SK-N-SH (cell line): ENCODE results near the gene MARCHF10. TPM values are rescaled to one million over a fixed set of nuclear protein-coding genes. Genes with fewer than 3 reads are reported as not detected.

Source experiments
- CTCF ChIA-PET: fragments of 300-600, 350-600 bp; formaldehyde crosslinking; extraction: SDS; loops from one replicate; lab custom pipeline; 2021; lab: Yijun Ruan, JAX
- POLR2A ChIA-PET: fragments of 350-600 bp; sonication (Branson Sonifier 250); formaldehyde crosslinking; extraction: SDS; loops from one replicate; lab custom pipeline; 2020; ENCODE audit warnings: antibody characterized with exemption, inconsistent platforms; lab: Yijun Ruan, JAX
- DNase-seq: peaks from one replicate; pipeline ENCODE4 v3.0.0; 2012
- H2AFZ ChIP-seq: fragments of 200-600 bp; sonication (generic); 2 replicates; pipeline ENCODE4 v1.8.1; 2016; ENCODE audit warnings: antibody characterized with exemption, mild to moderate bottlenecking, low read depth
- H3F3A ChIP-seq: fragments of 200-600 bp; sonication (generic); replicated peaks from 2 replicates; pipeline ENCODE3; 2016; ENCODE audit warnings: antibody characterized with exemption, mild to moderate bottlenecking; ENCODE audit not compliant: insufficient read depth
- H3K27ac ChIP-seq, 2 experiments: fragments of 200-500 bp in 1 of 2; fragments of 200-600 bp in 1 of 2; sonication (Bioruptor generic) in 1 of 2; sonication (generic), shearing (Covaris generic) in 1 of 2; 2 replicates each; pipeline versions ENCODE4 v1.5.1 to v1.6.1; 2014 to 2016; ENCODE audit warnings: low read depth in 2 of 2, inconsistent platforms in 1 of 2, low read length in 1 of 2, mild to moderate bottlenecking in 1 of 2, mixed read lengths in 1 of 2
- H3K27me3 ChIP-seq: fragments of 200-600 bp; sonication (generic), shearing (Covaris generic); 2 replicates; pipeline ENCODE4 v1.6.1; 2016; ENCODE audit warnings: mixed run types; ENCODE audit not compliant: insufficient read depth
- H3K36me3 ChIP-seq, 2 experiments: fragments of 200-500 bp in 1 of 2; fragments of 200-600 bp in 1 of 2; sonication (Bioruptor generic) in 1 of 2; sonication (generic) in 1 of 2; replicated peaks in 1 of 2; 2 replicates each; pipeline versions ENCODE3 to v1.5.1; 2014 to 2016; ENCODE audit warnings: low read length in 1 of 2, mild to moderate bottlenecking in 1 of 2; ENCODE audit not compliant: insufficient read depth in 2 of 2, control insufficient read depth in 1 of 2
- H3K4me1 ChIP-seq, 2 experiments: fragments of 200-500 bp in 1 of 2; fragments of 200-600 bp in 1 of 2; sonication (Bioruptor generic) in 1 of 2; sonication (generic), shearing (Covaris generic) in 1 of 2; 2 replicates each; pipeline versions ENCODE4 v1.5.1 to v1.6.1; 2014 to 2016; ENCODE audit warnings: low read depth in 1 of 2, low read length in 1 of 2, mixed run types in 1 of 2; ENCODE audit not compliant: insufficient read depth in 2 of 2, control insufficient read depth in 1 of 2
- H3K4me2 ChIP-seq: fragments of 200-600 bp; sonication (generic), shearing (Covaris generic); 2 replicates; pipeline ENCODE4 v1.6.1; 2017; ENCODE audit warnings: mixed run types
- H3K4me3 ChIP-seq, 2 experiments: fragments of 200-500 bp in 1 of 2; fragments of 200-600 bp in 1 of 2; sonication (Bioruptor generic) in 1 of 2; sonication (generic), shearing (Covaris generic) in 1 of 2; 2 replicates each; pipeline versions ENCODE4 v1.5.1 to v1.8.1; 2014 to 2016; ENCODE audit warnings: low read depth in 2 of 2, inconsistent platforms in 1 of 2, low read length in 1 of 2, mild to moderate bottlenecking in 1 of 2, mixed read lengths in 1 of 2, moderate library complexity in 1 of 2
- H3K79me2 ChIP-seq: fragments of 200-600 bp; sonication (generic); 2 replicates; pipeline ENCODE4 v1.8.1; 2017; ENCODE audit warnings: mild to moderate bottlenecking; ENCODE audit not compliant: insufficient read depth
- H3K9ac ChIP-seq: fragments of 200-600 bp; sonication (generic); 2 replicates; pipeline ENCODE4 v1.6.1; 2017; ENCODE audit warnings: mixed run types
- H3K9me2 ChIP-seq: fragments of 200-600 bp; sonication (generic); 2 replicates; pipeline ENCODE4 v1.6.1; 2017; ENCODE audit warnings: mixed run types
- H3K9me3 ChIP-seq: fragments of 200-600 bp; sonication (generic); 2 replicates; pipeline ENCODE4 v1.6.1; 2017; ENCODE audit warnings: mixed run types, mild to moderate bottlenecking, moderate library complexity
- H4K20me1 ChIP-seq: fragments of 200-600 bp; sonication (generic); 2 replicates; pipeline ENCODE4 v1.6.1; 2017; ENCODE audit warnings: mild to moderate bottlenecking, mixed run types; ENCODE audit not compliant: insufficient read depth
- CHD2 ChIP-seq: fragments of 150-350 bp; IDR thresholded peaks from 2 replicates; pipeline ENCODE4 v1.6.1; 2018; ENCODE audit warnings: low read length; ENCODE audit not compliant: partially characterized antibody
- ELF1 ChIP-seq: IDR thresholded peaks from 2 replicates; pipeline ENCODE4 v1.4.0; 2012
- FOSL2 ChIP-seq: IDR thresholded peaks from 2 replicates; pipeline ENCODE4 v1.4.0; 2012; ENCODE audit warnings: low read depth, mild to moderate bottlenecking, moderate library complexity, borderline replicate concordance
- FOXJ3 ChIP-seq: sonication (generic); formaldehyde crosslinking; IDR thresholded peaks from 2 replicates; pipeline ENCODE4 v1.5.1; 2020; ENCODE audit warnings: mild to moderate bottlenecking, missing genetic modification reagents
- FOXM1 ChIP-seq: IDR thresholded peaks from 2 replicates; pipeline ENCODE4 v1.4.0; 2012; ENCODE audit warnings: low read depth, mild to moderate bottlenecking
- GABPA ChIP-seq: IDR thresholded peaks from 2 replicates; pipeline ENCODE4 v1.4.0; 2012; ENCODE audit warnings: low read depth, mild to moderate bottlenecking
- IRF3 ChIP-seq: fragments of 150-350 bp; IDR thresholded peaks from 2 replicates; pipeline ENCODE4 v1.6.1; 2016; ENCODE audit warnings: mild to moderate bottlenecking, low read depth, low read length
- JUND ChIP-seq: IDR thresholded peaks from 2 replicates; pipeline ENCODE4 v1.4.0; 2012
- MAX ChIP-seq: IDR thresholded peaks from 2 replicates; pipeline ENCODE4 v1.4.0; 2012; ENCODE audit warnings: low read depth
- MEF2A ChIP-seq: IDR thresholded peaks from 2 replicates; pipeline ENCODE4 v1.4.0; 2012; ENCODE audit warnings: low read depth, borderline replicate concordance
- NFIC ChIP-seq: IDR thresholded peaks from 2 replicates; pipeline ENCODE4 v1.4.0; 2012; ENCODE audit warnings: borderline replicate concordance
- NRF1 ChIP-seq: IDR thresholded peaks from 2 replicates; pipeline ENCODE4 v1.6.1; 2012; ENCODE audit warnings: low read depth, mild to moderate bottlenecking, low read length
- PBX3 ChIP-seq: IDR thresholded peaks from 2 replicates; pipeline ENCODE4; 2012
- POLR2AphosphoS5 ChIP-seq: IDR thresholded peaks from 2 replicates; pipeline ENCODE4 v1.6.1; 2012; ENCODE audit warnings: low read depth, low read length
- RAD21 ChIP-seq: IDR thresholded peaks from 2 replicates; pipeline ENCODE4 v1.6.1; 2012; ENCODE audit warnings: mild to moderate bottlenecking, low read length
- RCOR1 ChIP-seq: fragments of 150-350 bp; IDR thresholded peaks from 2 replicates; pipeline ENCODE4 v1.6.1; 2017; ENCODE audit warnings: antibody characterized with exemption, low read length
- REST ChIP-seq: IDR thresholded peaks from 2 replicates; pipeline ENCODE4 v1.6.1; 2012; ENCODE audit warnings: mild to moderate bottlenecking, low read depth, low read length, moderate library complexity
- RFX5 ChIP-seq: IDR thresholded peaks from 2 replicates; pipeline ENCODE4 v1.6.1; 2012; ENCODE audit warnings: mild to moderate bottlenecking, improper control_type of control experiment, low read length
- SMC3 ChIP-seq: IDR thresholded peaks from 2 replicates; pipeline ENCODE4 v1.6.1; 2012; ENCODE audit warnings: low read depth, low read length, improper control_type of control experiment
- TAF1 ChIP-seq: IDR thresholded peaks from 2 replicates; pipeline ENCODE4 v1.6.1; 2012; ENCODE audit warnings: low read depth, mild to moderate bottlenecking, low read length, moderate library complexity, borderline replicate concordance
- TCF12 ChIP-seq: IDR thresholded peaks from 2 replicates; pipeline ENCODE4 v1.4.0; 2012
- TEAD4 ChIP-seq: IDR thresholded peaks from 2 replicates; pipeline ENCODE4 v1.4.0; 2012; ENCODE audit warnings: mild to moderate bottlenecking, borderline replicate concordance; ENCODE audit not compliant: insufficient read depth
- USF1 ChIP-seq: IDR thresholded peaks from 2 replicates; pipeline ENCODE4 v1.4.0; 2012; ENCODE audit warnings: low read depth, borderline replicate concordance
- USF2 ChIP-seq: fragments of 150-350 bp; IDR thresholded peaks from 2 replicates; pipeline ENCODE4 v1.6.1; 2017; ENCODE audit warnings: antibody characterized with exemption, low read length, low read depth, borderline replicate concordance
- ZBTB33 ChIP-seq: IDR thresholded peaks from 2 replicates; pipeline ENCODE4 v1.4.0; 2012; ENCODE audit warnings: low read depth, borderline replicate concordance
- WGBS: methylation state at CpG from one replicate; pipeline ENCODE4 v1.1.6; 2017; ENCODE audit warnings: low lambda C conversion rate; 5-methylcytosine and 5-hydroxymethylcytosine counted together
- polyA plus RNA-seq, 3 experiments: library from polyadenylated mRNA; depleted of rRNA; stranded (reverse); fragments of >200 nt; gene quantifications; 2 replicates each; pipeline ENCODE4 v1.2.3, GENCODE V29; 2012

MARCHF10 gene
- polyA plus RNA-seq, 1 of the 3 experiments (the other 2 are of a cell fraction): 0.16 TPM

GRCh38 chr17:62692721-62693431 lies 115.2 kb downstream of the MARCHF10 start:
- DNase-seq: peak; percentile 82
- H4K20me1 ChIP-seq: no peaks in the 10 kb centered on the region
- H3K9ac ChIP-seq: no peak overlapping the region
- no peaks in the 10 kb centered on the region for H3K79me2 ChIP-seq
- peaks cover 38 to 44% of the 10 kb centered on the region in 2 experiments for H3K36me3 ChIP-seq
- peaks cover 0 to 24% of the 10 kb centered on the region in 2 experiments; a peak in 1 of 4 replicates for H3K4me1 ChIP-seq
- peaks cover 33% of the 10 kb centered on the region for H3F3A ChIP-seq
- no peaks in the 10 kb centered on the region for H3K27me3 ChIP-seq
- no peak overlapping the region; a peak in 1 of 4 replicates for H3K27ac ChIP-seq
- 98% methylated on average over 7 of the region's 14 CpGs for WGBS
- POLR2A ChIA-PET: no interaction called here
- no peaks in the 10 kb centered on the region for H3K9me3 ChIP-seq
- no peak overlapping the region for H3K4me2 ChIP-seq
- no peak overlapping the region for H2AFZ ChIP-seq
- CTCF ChIA-PET: interaction anchor here (0.7 to 7.2 kb wide), 20 partner anchors 8 to 919 kb away, joined by 3 to 67 read pairs (median 3); no protein-coding TSS in a partner anchor
- no peaks in the 10 kb centered on the region for H3K9me2 ChIP-seq
- H3K4me3 ChIP-seq: no peak overlapping the region
- TF ChIP-seq RFX5 (no peak), REST (no peak), TEAD4 (no peak), USF1 (no peak), POLR2AphosphoS5 (no peak), RAD21 (peak; percentile 45), FOXM1 (no peak), JUND (no peak), MEF2A (no peak), NRF1 (no peak), TCF12 (no peak), FOXJ3 (CRISPR knock-in tag) (no peak), GABPA (no peak), ZBTB33 (no peak), ELF1 (no peak), USF2 (no peak), IRF3 (no peak), PBX3 (no peak), CHD2 (no peak), SMC3 (peak; percentile 33; the same call in 1 of the 2 replicates), FOSL2 (no peak), RCOR1 (no peak), MAX (no peak), NFIC (no peak), TAF1 (no peak)
